T-cell (primary cell): ENCODE measurements around the gene ANKRD60. TPM values are rescaled to one million over a fixed set of nuclear protein-coding genes. Genes with fewer than 3 reads are reported as not detected.

Experiments used
- ATAC-seq, 4 experiments: fragments of 200-7000 bp in 3 of 4; fragments of 150-1000 bp in 1 of 4; cut with Tn5 transposase; replicated peaks in 1 of 4; 1 replicate in 3 of 4; 2 replicates in 1 of 4; pipeline ENCODE4 v1.10.0; 2021; ENCODE audit warnings: moderate library complexity in 3 of 4, mild to moderate bottlenecking in 2 of 4, moderate number of reproducible peaks in 1 of 4
- CTCF ChIA-PET, 2 donors: fragments of 300-600 bp; sonication (Branson Sonifier 250); formaldehyde crosslinking; loops; one replicate each; lab custom pipeline; 2022; ENCODE audit warnings: antibody characterized with exemption in 2 of 2; lab: Charles Lee
- POLR2A ChIA-PET, 2 donors: fragments of 300-600 bp; sonication (Branson Sonifier 250); formaldehyde crosslinking; loops; one replicate each; lab custom pipeline; 2022; ENCODE audit warnings: antibody characterized with exemption in 2 of 2; lab: Charles Lee
- DNase-seq, 35 experiments: peaks; one replicate each; pipeline versions ENCODE4 v3.0.0 to v3.0.0-alpha.2; 2013 to 2023
- H3K27ac ChIP-seq: one replicate; pipeline ENCODE4 v1.5.1; 2013; ENCODE audit warnings: low read length
- H3K27me3 ChIP-seq, 2 experiments: replicated peaks in 1 of 2; 1 replicate in 1 of 2; 2 replicates in 1 of 2; pipeline versions ENCODE4 v1.6.1 to v1.7.0; 2013; ENCODE audit warnings: low read length in 1 of 2, mixed read lengths in 1 of 2; ENCODE audit not compliant: control insufficient read depth in 2 of 2, insufficient read depth in 2 of 2; ENCODE audit errors: extremely low read depth in 1 of 2
- H3K36me3 ChIP-seq, 2 donors: 1 replicate in 1 of 2; 2 replicates in 1 of 2; pipeline versions ENCODE4 v1.6.1 to v1.7.0; 2013; ENCODE audit warnings: low read length in 1 of 2; ENCODE audit not compliant: control insufficient read depth in 2 of 2, insufficient read depth in 1 of 2; ENCODE audit errors: extremely low read depth in 1 of 2
- H3K4me1 ChIP-seq, 2 experiments: 1 replicate in 1 of 2; 2 replicates in 1 of 2; pipeline versions ENCODE4 v1.6.1 to v1.7.0; 2013; ENCODE audit warnings: low read length in 2 of 2, mixed read lengths in 1 of 2; ENCODE audit not compliant: insufficient read depth in 2 of 2, control insufficient read depth in 1 of 2; ENCODE audit errors: extremely low read depth in 1 of 2
- H3K4me3 ChIP-seq, 2 donors: 1 replicate in 1 of 2; 2 replicates in 1 of 2; pipeline versions ENCODE4 v1.5.1 to v1.7.0; 2013; ENCODE audit warnings: mild to moderate bottlenecking in 2 of 2, low read length in 1 of 2, moderate library complexity in 1 of 2; ENCODE audit not compliant: control insufficient read depth in 1 of 2; ENCODE audit errors: extremely low read depth in 1 of 2
- H3K9me3 ChIP-seq: 2 replicates; pipeline ENCODE4 v1.7.0; 2013
- H3K27ac Mint-ChIP-seq, 2 donors: one replicate each; pipeline ENCODE4 v1.8.0; 2020 to 2021; ENCODE audit warnings: mild to moderate bottlenecking in 2 of 2, mixed read lengths in 2 of 2
- H3K27me3 Mint-ChIP-seq, 2 donors: one replicate each; pipeline ENCODE4 v1.8.0; 2021 to 2022; ENCODE audit warnings: mixed read lengths in 2 of 2
- H3K36me3 Mint-ChIP-seq: one replicate; pipeline ENCODE4 v1.8.0; 2021; ENCODE audit warnings: mixed read lengths
- H3K4me1 Mint-ChIP-seq, 3 donors: one replicate each; pipeline ENCODE4 v1.8.0; 2020 to 2022; ENCODE audit warnings: mixed read lengths in 3 of 3, mild to moderate bottlenecking in 1 of 3
- H3K4me3 Mint-ChIP-seq, 3 donors: one replicate each; pipeline ENCODE4 v1.8.0; 2020 to 2022; ENCODE audit warnings: mild to moderate bottlenecking in 3 of 3, mixed read lengths in 3 of 3, moderate library complexity in 3 of 3
- H3K9me3 Mint-ChIP-seq, 3 donors: one replicate each; pipeline ENCODE4 v1.8.0; 2020 to 2022; ENCODE audit warnings: mixed read lengths in 3 of 3
- WGBS: methylation state at CpG from one replicate; pipeline ENCODE4 v1.1.5; 2013; ENCODE audit warnings: missing lambda C conversion rate; ENCODE audit not compliant: insufficient coverage; 5-methylcytosine and 5-hydroxymethylcytosine counted together
- total RNA-seq, 35 experiments: library from RNA in 6 of 35; stranded (reverse) in 6 of 35; fragments of 120-200 nt in 1 of 35; gene quantifications; one replicate each; pipeline versions ENCODE4 v1.2.1 to v1.2.4 and lab custom pipeline; 2013 to 2026

Gene ANKRD60
- total RNA-seq, 5 donors from 2014 or later (not counting 1 experiment from before 2014, with no cell fraction given): 0.82 TPM; not detected in 4

DNA sequence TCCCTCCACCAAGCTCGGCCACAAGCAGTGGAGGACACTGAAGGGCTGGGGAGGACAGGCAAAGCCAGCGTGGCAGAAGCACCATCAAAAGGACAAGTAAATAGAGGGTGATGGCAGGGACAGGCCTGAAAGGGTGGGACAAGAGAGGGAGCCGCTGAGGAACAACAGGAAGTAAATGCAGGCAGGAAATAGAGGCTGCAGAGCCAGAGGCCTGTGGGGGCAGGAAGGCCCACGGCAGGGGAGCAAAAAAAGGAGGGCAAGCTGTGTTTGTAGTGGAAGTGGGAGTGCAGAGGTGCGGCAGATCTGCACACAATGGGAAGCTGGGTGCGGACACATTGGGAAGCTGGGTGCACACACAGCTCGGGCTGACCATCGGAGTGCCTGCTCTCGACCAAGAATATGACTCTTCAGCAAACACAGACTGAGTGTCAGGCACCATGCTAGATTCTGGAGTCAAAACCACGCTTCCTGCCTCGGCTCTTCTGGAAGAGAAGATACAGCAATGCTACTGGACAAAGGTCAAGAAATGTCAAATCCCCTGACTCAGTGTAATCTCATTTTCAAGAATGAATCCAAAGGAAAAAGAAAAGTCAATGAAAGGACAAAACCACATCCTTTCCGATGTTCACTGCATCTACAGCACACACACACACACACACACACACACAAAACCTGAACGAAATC, 40.6 kb upstream of the ANKRD60 start:
- Histone ChIP-seq H3K27me3 (no peaks in the 10 kb centered on the region), H3K36me3 (peaks cover 11 to 26% of the 10 kb centered on the region in 2 donors), H3K9me3 (no peaks in the 10 kb centered on the region), H3K27ac (no peak overlapping the region), H3K4me3 (peak overlapping the region in 1 of 2 donors; percentile 10), H3K4me1 (peaks cover 12 to 18% of the 10 kb centered on the region in 2 experiments)
- ChIA-PET POLR2A (interaction anchor here in 1 of 2 donors (0.5 kb wide), 1 partner anchor 389 kb away, joined by 3 read pairs; no protein-coding TSS in a partner anchor), CTCF (no interaction called here)
- Mint-ChIP-seq H3K9me3 (no peaks in the 10 kb centered on the region), H3K4me1 (peaks cover 24 to 32% (median 26%) of the 10 kb centered on the region in 3 donors), H3K27me3 (no peaks in the 10 kb centered on the region), H3K4me3 (peak overlapping the region in 1 of 3 donors; percentile 56), H3K36me3 (peaks cover 35% of the 10 kb centered on the region), H3K27ac (peak overlapping the region; percentile 50 to 67)
- peak in 1 of 4 experiments; percentile 56 for ATAC-seq
- DNase-seq: no peak
- WGBS: 55% methylated on average over 10 of the region's 13 CpGs

DNA sequence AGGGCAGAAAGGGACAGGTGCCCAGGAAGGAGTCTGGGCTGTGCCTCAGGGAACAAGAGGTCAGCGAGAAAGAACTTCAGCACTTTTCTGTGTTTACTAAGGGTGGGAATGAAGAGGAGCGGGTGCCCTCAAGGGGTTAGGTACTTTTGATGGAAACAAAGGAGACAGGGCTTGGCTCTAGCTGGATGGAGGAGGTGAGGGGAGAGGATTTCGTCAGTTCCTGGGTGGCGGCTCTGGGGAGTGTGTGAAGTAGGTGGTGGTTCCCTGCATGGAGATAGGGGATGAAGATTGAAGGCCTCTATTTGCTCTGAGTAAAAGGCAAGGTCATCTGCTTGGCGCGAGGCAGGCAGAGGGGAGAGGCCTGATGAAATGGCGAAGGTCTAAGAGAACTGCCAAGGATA, 40.0 kb upstream of the ANKRD60 start:
- Mint-ChIP-seq H3K9me3 (no peaks in the 10 kb centered on the region), H3K4me3 (peak overlapping the region in 1 of 3 donors; percentile 56), H3K27me3 (no peaks in the 10 kb centered on the region), H3K36me3 (peaks cover 31% of the 10 kb centered on the region), H3K4me1 (peaks cover 24 to 32% (median 26%) of the 10 kb centered on the region in 3 donors), H3K27ac (peak overlapping the region; percentile 30 to 67)
- peaks cover 12 to 18% of the 10 kb centered on the region in 2 experiments for H3K4me1 ChIP-seq
- peak overlapping the region in 1 of 2 donors; percentile 10 for H3K4me3 ChIP-seq
- DNase-seq: no peak
- H3K36me3 ChIP-seq: peaks cover 11 to 30% of the 10 kb centered on the region in 2 donors
- H3K27me3 ChIP-seq: no peaks in the 10 kb centered on the region
- no peak for ATAC-seq
- ChIA-PET CTCF (no interaction called here), POLR2A (interaction anchor here in 1 of 2 donors (0.5 kb wide), 1 partner anchor 389 kb away, joined by 3 read pairs; no protein-coding TSS in a partner anchor)
- no peaks in the 10 kb centered on the region for H3K9me3 ChIP-seq
- H3K27ac ChIP-seq: no peak overlapping the region
- 95% methylated on average over 7 of the region's 7 CpGs for WGBS

DNA sequence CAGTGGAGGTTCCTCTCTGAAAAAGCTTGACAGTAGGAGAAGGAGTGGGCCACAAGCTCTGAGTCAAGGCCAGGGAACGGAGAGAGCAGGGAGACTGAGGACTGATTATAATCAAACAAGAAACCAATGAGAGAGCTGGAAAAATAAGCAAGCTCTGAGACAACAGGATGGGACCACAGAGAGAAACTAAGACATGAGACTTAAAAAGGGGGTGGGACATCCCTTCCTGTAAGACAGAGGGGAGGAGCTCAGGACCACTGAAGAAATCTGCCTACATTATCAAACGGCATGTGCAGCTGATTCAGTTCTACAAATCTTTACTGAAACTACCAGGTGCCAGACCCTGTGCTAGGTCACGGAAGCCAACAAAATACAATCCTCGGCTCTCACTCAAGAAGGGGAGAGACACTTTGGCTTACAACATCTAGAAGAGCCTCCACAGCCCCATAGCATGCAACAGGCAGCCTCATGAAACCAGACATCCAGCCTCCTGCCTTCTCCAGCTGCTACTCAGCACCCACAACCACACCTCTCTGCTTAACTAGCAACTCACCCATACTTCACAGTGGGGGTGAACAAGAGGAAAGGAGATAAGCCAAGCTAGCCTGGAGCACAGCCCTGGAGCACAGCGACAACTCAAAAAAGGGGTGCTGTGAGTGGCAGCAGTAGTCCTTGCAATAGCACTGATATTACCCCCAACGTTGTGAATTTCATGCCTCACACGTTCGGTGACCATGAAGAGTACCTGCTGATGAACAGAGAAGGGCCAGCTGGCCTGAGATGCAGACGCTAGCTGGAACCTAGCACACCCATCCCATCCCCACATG, 39.1 kb upstream of the ANKRD60 start:
- POLR2A ChIA-PET: interaction anchor here in 1 of 2 donors (0.6 kb wide), 2 partner anchors 38 to 424 kb away, joined by 3 read pairs; no protein-coding TSS in a partner anchor
- Histone ChIP-seq H3K9me3 (no peaks in the 10 kb centered on the region), H3K27me3 (no peaks in the 10 kb centered on the region), H3K36me3 (peaks cover 8 to 33% of the 10 kb centered on the region in 2 donors), H3K4me3 (no peak overlapping the region), H3K27ac (no peak overlapping the region), H3K4me1 (peaks cover 12 to 18% of the 10 kb centered on the region in 2 experiments)
- Mint-ChIP-seq H3K36me3 (peaks cover 34% of the 10 kb centered on the region), H3K27me3 (no peaks in the 10 kb centered on the region), H3K9me3 (no peaks in the 10 kb centered on the region), H3K4me3 (peak overlapping the region in 1 of 3 donors; percentile 56), H3K27ac (no peak overlapping the region), H3K4me1 (peaks cover 24 to 32% (median 26%) of the 10 kb centered on the region in 3 donors)
- ATAC-seq (no peak), DNase-seq (no peak)
- WGBS: 86% methylated on average over 8 of the region's 9 CpGs
- CTCF ChIA-PET: no interaction called here

DNA sequence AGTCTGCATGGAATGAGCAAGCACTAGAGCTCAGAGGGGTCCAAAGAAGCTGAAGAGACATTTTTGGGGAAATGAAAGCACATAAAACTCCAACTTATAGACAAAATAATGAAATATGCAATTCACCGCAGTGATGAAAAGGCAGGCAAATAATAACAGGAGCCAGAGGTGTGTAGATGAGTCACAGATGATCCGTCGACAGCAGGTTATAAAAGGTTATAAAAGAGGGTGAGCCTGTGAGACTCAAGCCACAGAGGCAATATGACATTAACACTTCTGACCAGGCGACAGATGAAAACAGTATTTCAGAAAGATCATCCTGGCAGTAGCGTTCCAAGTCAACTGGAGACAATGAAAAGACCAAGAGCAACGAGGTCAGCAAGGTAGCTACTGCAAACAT, 35.8 kb upstream of the ANKRD60 start:
- ChIA-PET CTCF (no interaction called here), POLR2A (interaction anchor here in 1 of 2 donors (0.6 kb wide), 1 partner anchor 300 kb away, joined by 3 read pairs; no protein-coding TSS in a partner anchor)
- 70% methylated on average over 3 of the region's 6 CpGs for WGBS
- no peaks in the 10 kb centered on the region for H3K27me3 Mint-ChIP-seq
- no peak overlapping the region for H3K4me3 Mint-ChIP-seq
- H3K4me1 Mint-ChIP-seq: peaks cover 16 to 25% (median 21%) of the 10 kb centered on the region in 3 donors
- DNase-seq (no peak), ATAC-seq (no peak)
- H3K27ac ChIP-seq: no peak overlapping the region
- peaks cover 11 to 28% of the 10 kb centered on the region in 2 donors for H3K36me3 ChIP-seq
- no peaks in the 10 kb centered on the region for H3K9me3 Mint-ChIP-seq
- peaks cover 38% of the 10 kb centered on the region for H3K36me3 Mint-ChIP-seq
- H3K9me3 ChIP-seq: no peaks in the 10 kb centered on the region
- H3K27me3 ChIP-seq: no peaks in the 10 kb centered on the region
- H3K4me1 ChIP-seq: peaks cover 10 to 12% of the 10 kb centered on the region in 2 experiments
- H3K4me3 ChIP-seq: no peak overlapping the region
- no peak overlapping the region for H3K27ac Mint-ChIP-seq

DNA sequence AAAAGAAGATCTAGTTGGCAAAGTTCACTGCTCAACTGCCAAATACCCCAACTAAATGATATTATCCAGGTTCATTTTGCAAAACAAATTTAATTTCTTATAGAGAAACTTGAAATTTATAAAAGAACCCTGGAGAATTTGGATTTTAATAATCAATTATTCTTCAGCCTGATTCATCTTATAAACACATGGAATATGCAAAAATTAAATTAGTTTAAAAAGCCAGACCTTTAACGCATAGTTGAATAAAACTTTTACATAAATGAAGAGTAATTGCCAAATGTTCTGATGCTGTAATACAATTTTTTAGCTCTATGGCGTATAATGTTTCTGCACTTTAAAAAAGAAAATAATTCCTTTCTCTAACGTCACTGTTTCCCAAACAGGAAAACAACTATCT, 33.2 kb upstream of the ANKRD60 start:
- POLR2A ChIA-PET: no interaction called here
- ATAC-seq (no peak), DNase-seq (no peak)
- Mint-ChIP-seq H3K27me3 (no peaks in the 10 kb centered on the region), H3K36me3 (peaks cover 31% of the 10 kb centered on the region), H3K27ac (no peak overlapping the region), H3K4me1 (peaks cover 4 to 11% (median 9%) of the 10 kb centered on the region in 3 donors), H3K9me3 (no peaks in the 10 kb centered on the region), H3K4me3 (no peak overlapping the region)
- Histone ChIP-seq H3K36me3 (peaks cover 11 to 26% of the 10 kb centered on the region in 2 donors), H3K9me3 (no peaks in the 10 kb centered on the region), H3K27ac (no peak overlapping the region), H3K4me1 (no peaks in the 10 kb centered on the region), H3K27me3 (no peaks in the 10 kb centered on the region), H3K4me3 (no peak overlapping the region)
- WGBS: no CpG with 5 or more reads among the region's 3 CpGs
- CTCF ChIA-PET: no interaction called here

DNA sequence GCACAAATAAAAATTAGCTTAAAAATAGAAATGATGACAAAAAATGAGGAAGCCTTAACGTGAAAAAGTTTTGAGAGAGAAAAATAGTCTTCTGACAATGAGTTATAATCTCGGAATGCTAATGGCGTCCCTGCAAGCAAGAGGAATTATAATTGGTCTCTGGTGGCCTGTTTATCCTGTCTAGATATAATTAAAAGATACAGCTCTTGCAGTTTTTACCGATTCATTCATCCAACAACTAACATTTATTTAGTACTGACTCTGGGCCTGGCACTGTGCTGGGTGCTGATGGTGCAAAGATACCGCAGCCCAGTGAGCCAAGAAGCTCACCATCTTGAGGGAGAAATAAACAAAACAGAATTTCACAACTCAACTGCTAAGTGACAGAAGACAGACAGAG, 31.6 kb upstream of the ANKRD60 start:
- H3K36me3 Mint-ChIP-seq: peaks cover 31% of the 10 kb centered on the region
- no peak overlapping the region for H3K4me3 Mint-ChIP-seq
- Histone ChIP-seq H3K36me3 (peaks cover 5 to 12% of the 10 kb centered on the region in 2 donors), H3K27ac (no peak overlapping the region), H3K27me3 (no peaks in the 10 kb centered on the region), H3K4me1 (no peaks in the 10 kb centered on the region), H3K9me3 (no peaks in the 10 kb centered on the region), H3K4me3 (no peak overlapping the region)
- ATAC-seq (no peak), DNase-seq (no peak)
- CTCF ChIA-PET: no interaction called here
- H3K4me1 Mint-ChIP-seq: peaks cover 9 to 14% (median 12%) of the 10 kb centered on the region in 3 donors
- WGBS: 100% methylated on average over 1 of the region's 5 CpGs
- H3K27me3 Mint-ChIP-seq: no peaks in the 10 kb centered on the region
- no peak overlapping the region for H3K27ac Mint-ChIP-seq
- no peaks in the 10 kb centered on the region for H3K9me3 Mint-ChIP-seq
- POLR2A ChIA-PET: no interaction called here
